Keratinocyte (primary cell): ENCODE data around the gene CDRT4.

Experiments
- CTCF ChIP-seq, 3 experiments: IDR thresholded peaks in 1 of 3; conservative IDR thresholded peaks in 1 of 3; optimal IDR thresholded peaks in 1 of 3; 2 replicates in 2 of 3; 3 replicates in 1 of 3; pipeline versions ENCODE3 to v1.5.1; 2011; ENCODE audit warnings: low read length in 3 of 3, mild to moderate bottlenecking in 3 of 3, moderate library complexity in 2 of 3, control low read depth in 1 of 3, inconsistent platforms in 1 of 3; ENCODE audit not compliant: insufficient read depth in 2 of 3; ENCODE audit errors: extremely low read depth in 1 of 3
- EZH2 ChIP-seq: IDR thresholded peaks from one replicate; pipeline ENCODE4 v1.6.1; 2012; ENCODE audit warnings: inconsistent platforms, mild to moderate bottlenecking, low read length, moderate library complexity

GRCh38 chr17:15516150-15516549 is 48.7 kb upstream of the CDRT4 start:
- TF ChIP-seq CTCF (optimal IDR thresholded peaks at IDR 0.05 in 1 of 3, IDR thresholded peaks at IDR 0.05 in 1 of 3, conservative IDR thresholded peaks at IDR 0.05 in 1 of 3; ENCODE audit: extremely low read depth in 1 of 3, insufficient read depth in 2 of 3, low read length in 3 of 3) = no peak
- TF ChIP-seq EZH2 = no peak
